SJCRH30 (cell line): ENCODE data around the gene IFT81. TPM values are rescaled to one million over a fixed set of nuclear protein-coding genes. Genes with fewer than 3 reads are reported as not detected.
A peak's percentile ranks its signal among the peaks of the same experiment; 100 is the strongest.

ENCODE experiments used
- DNase-seq, 2 experiments: peaks; one replicate each; pipeline ENCODE4 v3.0.0-alpha.2; 2015 to 2020
- H3K27ac ChIP-seq: fragments of 250-450 bp; sonication (Bioruptor Pico); 2 replicates; pipeline ENCODE4 v1.5.1; 2020; ENCODE audit warnings: mild to moderate bottlenecking, moderate library complexity
- H3K27me3 ChIP-seq: fragments of 250-450 bp; sonication (Bioruptor Pico); 2 replicates; pipeline ENCODE4 v1.5.1; 2020; ENCODE audit warnings: mild to moderate bottlenecking, moderate library complexity
- H3K36me3 ChIP-seq: fragments of 250-450 bp; sonication (Bioruptor Pico); 2 replicates; pipeline ENCODE4 v1.5.1; 2020; ENCODE audit warnings: mild to moderate bottlenecking, moderate library complexity
- H3K4me1 ChIP-seq: fragments of 250-450 bp; sonication (Bioruptor Pico); 2 replicates; pipeline ENCODE4 v1.5.1; 2020; ENCODE audit warnings: mild to moderate bottlenecking, moderate library complexity
- H3K4me3 ChIP-seq: fragments of 250-450 bp; sonication (Bioruptor Pico); 2 replicates; pipeline ENCODE4 v1.5.1; 2020; ENCODE audit warnings: mild to moderate bottlenecking, moderate library complexity
- H3K9me3 ChIP-seq: fragments of 250-450 bp; sonication (Bioruptor Pico); replicated peaks from 2 replicates; pipeline ENCODE4 v1.5.1; 2020; ENCODE audit warnings: mild to moderate bottlenecking, moderate library complexity
- total RNA-seq: library from RNA; depleted of rRNA; stranded (reverse); fragments of >200 nt; shearing (Covaris generic); gene quantifications from 2 replicates; pipeline ENCODE4 v1.2.3, GENCODE V29; 2014; rRNA removed

IFT81 gene
- total RNA-seq, 1 experiment from 2014 or later, result 16.9 TPM

DNA sequence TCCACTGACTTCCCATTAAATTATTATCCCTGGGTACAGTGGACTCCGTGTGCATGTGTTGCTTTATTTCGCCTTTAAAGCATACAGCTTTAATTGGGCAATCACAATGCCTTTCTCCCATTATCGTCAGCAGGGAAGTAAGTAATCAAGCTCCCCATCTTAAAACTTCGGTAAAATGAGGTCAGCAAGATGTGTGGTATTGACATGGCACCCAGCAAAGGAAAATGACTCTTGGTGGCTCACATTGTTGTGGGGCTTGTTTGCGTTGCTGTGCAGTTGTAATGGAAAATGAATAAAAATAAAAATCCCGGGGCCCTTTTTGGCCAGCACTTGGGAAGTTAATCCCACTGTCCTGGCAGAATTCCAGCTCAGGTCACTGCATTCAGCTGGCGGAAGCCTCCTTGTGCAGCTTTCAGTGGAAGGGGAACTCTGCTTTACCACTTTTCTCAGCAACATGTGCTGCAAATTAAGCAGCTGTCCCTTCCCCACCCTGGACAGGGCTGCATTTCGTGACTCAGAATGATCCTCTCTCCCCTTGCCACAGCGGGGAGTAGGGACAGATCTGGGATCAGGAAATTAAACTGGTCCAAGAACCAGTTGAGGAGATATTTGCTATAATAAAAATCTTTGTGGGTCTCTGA is 142.9 kb downstream of the IFT81 start:
- no peaks in the 10 kb centered on the region for H3K27me3 ChIP-seq
- H3K9me3 ChIP-seq, result no peaks in the 10 kb centered on the region
- DNase-seq, result peak; percentile 88 to 93
- peaks cover 39% of the 10 kb centered on the region for H3K4me1 ChIP-seq
- peak overlapping the region; percentile 43 for H3K4me3 ChIP-seq
- peak overlapping the region; percentile 44 for H3K27ac ChIP-seq
- H3K36me3 ChIP-seq, result no peaks in the 10 kb centered on the region

Other genes with a start within 250 kb of the IFT81 start
- 37.4 and 39.9 TPM in 2 replicates for gene GLTP, start 243.8 kb upstream of the IFT81 start, total RNA-seq
- gene TCHP, start 224.1 kb upstream of the IFT81 start, total RNA-seq, result 19.0 and 21.1 TPM in 2 replicates
- gene GIT2, start 128.0 kb upstream of the IFT81 start, total RNA-seq, result 31.4 and 38.0 TPM in 2 replicates
- gene ANKRD13A, start 124.9 kb upstream of the IFT81 start, total RNA-seq, result 32.7 and 37.4 TPM in 2 replicates
- 12.3 and 13.1 TPM in 2 replicates for gene C12orf76, start 75.8 kb upstream of the IFT81 start, total RNA-seq
- gene ATP2A2, start 156.9 kb downstream of the IFT81 start, total RNA-seq, result 164 and 166 TPM in 2 replicates